Body of pancreas (tissue), 4 donors: ENCODE results near the gene DTX2.
"Not testable (repeated sequence)": the region's sequence is repeated elsewhere in the genome, so short reads cannot be mapped to it uniquely, and the experiment has no call there.

Source experiments
- CTCF ChIP-seq, 7 experiments: fragments of 450-650 bp in 4 of 7; fragments of 200-600 bp in 3 of 7; sonication (generic) in 3 of 7; IDR thresholded peaks; one replicate each; pipeline ENCODE4 v1.5.1; 2016 to 2019; ENCODE audit warnings: antibody characterized with exemption in 7 of 7
- POLR2A ChIP-seq, 3 donors: fragments of 450-650 bp; IDR thresholded peaks; one replicate each; pipeline ENCODE4 v1.6.1; 2016; ENCODE audit warnings: antibody characterized with exemption in 3 of 3, mild to moderate bottlenecking in 2 of 3

- not testable (repeated sequence) for TF ChIP-seq CTCF, POLR2A (IDR thresholded peaks at IDR 0.05)
Measured at GRCh38 chr7:76461464-76462101, at the start of gene DTX2.
